Loucy (cell line): ENCODE measurements around the gene CCDC149.

ENCODE experiments used
- H2AFZ ChIP-seq: fragments of 200-600 bp; sonication (generic); 2 replicates; pipeline ENCODE4 v1.6.0; 2016; ENCODE audit warnings: antibody characterized with exemption, mild to moderate bottlenecking, low read length, moderate library complexity
- H3F3A ChIP-seq: fragments of 200-600 bp; 2 replicates; pipeline ENCODE4 v1.6.0; 2016; ENCODE audit warnings: antibody characterized with exemption, low read depth, mild to moderate bottlenecking
- H3K27me3 ChIP-seq: fragments of 200-600 bp; sonication (generic); 2 replicates; pipeline ENCODE4 v1.6.1; 2014; ENCODE audit warnings: low read length, mild to moderate bottlenecking; ENCODE audit not compliant: insufficient read depth, poor library complexity, severe bottlenecking
- H3K36me3 ChIP-seq: fragments of 200-600 bp; sonication (generic); 2 replicates; pipeline ENCODE4 v1.6.1; 2016; ENCODE audit warnings: low read length; ENCODE audit not compliant: insufficient read depth
- H3K4me1 ChIP-seq: fragments of 200-600 bp; sonication (generic); 2 replicates; pipeline ENCODE4 v1.5.1; 2014; ENCODE audit warnings: low read length, mild to moderate bottlenecking; ENCODE audit not compliant: insufficient read depth, poor library complexity, severe bottlenecking
- H3K4me2 ChIP-seq: fragments of 200-600 bp; sonication (generic); 2 replicates; pipeline ENCODE4 v1.6.0; 2014; ENCODE audit warnings: antibody characterized with exemption, low read length, low read depth, mild to moderate bottlenecking; ENCODE audit not compliant: poor library complexity, severe bottlenecking
- H3K4me3 ChIP-seq: fragments of 200-600 bp; sonication (generic); 2 replicates; pipeline ENCODE4 v1.5.1; 2014; ENCODE audit warnings: low read length, mild to moderate bottlenecking, mixed read lengths; ENCODE audit not compliant: poor library complexity, severe bottlenecking
- H3K79me2 ChIP-seq: fragments of 200-600 bp; sonication (generic); 2 replicates; pipeline ENCODE4 v1.6.1; 2014; ENCODE audit warnings: low read length; ENCODE audit not compliant: insufficient read depth
- H3K9ac ChIP-seq: fragments of 200-600 bp; sonication (generic); 2 replicates; pipeline ENCODE4 v1.6.0; 2014; ENCODE audit warnings: mild to moderate bottlenecking, low read depth, low read length, moderate library complexity; ENCODE audit not compliant: poor library complexity, severe bottlenecking
- H3K9me2 ChIP-seq: fragments of 200-600 bp; sonication (generic); replicated peaks from 2 replicates; pipeline ENCODE4 v1.6.1; 2016; ENCODE audit warnings: low read depth, low read length, mixed read lengths
- H3K9me3 ChIP-seq: fragments of 200-600 bp; sonication (generic); 2 replicates; pipeline ENCODE4 v1.6.1; 2014; ENCODE audit warnings: mild to moderate bottlenecking, antibody characterized with exemption, low read length, low read depth; ENCODE audit not compliant: insufficient read depth
- H4K20me1 ChIP-seq: fragments of 200-600 bp; sonication (generic); 2 replicates; pipeline ENCODE4 v1.6.0; 2014; ENCODE audit warnings: antibody characterized with exemption, low read length, mild to moderate bottlenecking; ENCODE audit not compliant: insufficient read depth, poor library complexity, severe bottlenecking
- EZH2phosphoT487 ChIP-seq: fragments of 200-600 bp; IDR thresholded peaks from 2 replicates; pipeline ENCODE4 v1.6.1; 2018; ENCODE audit warnings: antibody characterized with exemption, mild to moderate bottlenecking, moderate library complexity, borderline replicate concordance
- TF ChIP-seq, protein P1 (sequence below): fragments of 200-600 bp; sonication (generic); conservative IDR thresholded peaks from 2 replicates; pipeline ENCODE4 v1.5.1; 2014; ENCODE audit warnings: mild to moderate bottlenecking, antibody characterized with exemption, low read length

CCDC149 gene

DNA sequence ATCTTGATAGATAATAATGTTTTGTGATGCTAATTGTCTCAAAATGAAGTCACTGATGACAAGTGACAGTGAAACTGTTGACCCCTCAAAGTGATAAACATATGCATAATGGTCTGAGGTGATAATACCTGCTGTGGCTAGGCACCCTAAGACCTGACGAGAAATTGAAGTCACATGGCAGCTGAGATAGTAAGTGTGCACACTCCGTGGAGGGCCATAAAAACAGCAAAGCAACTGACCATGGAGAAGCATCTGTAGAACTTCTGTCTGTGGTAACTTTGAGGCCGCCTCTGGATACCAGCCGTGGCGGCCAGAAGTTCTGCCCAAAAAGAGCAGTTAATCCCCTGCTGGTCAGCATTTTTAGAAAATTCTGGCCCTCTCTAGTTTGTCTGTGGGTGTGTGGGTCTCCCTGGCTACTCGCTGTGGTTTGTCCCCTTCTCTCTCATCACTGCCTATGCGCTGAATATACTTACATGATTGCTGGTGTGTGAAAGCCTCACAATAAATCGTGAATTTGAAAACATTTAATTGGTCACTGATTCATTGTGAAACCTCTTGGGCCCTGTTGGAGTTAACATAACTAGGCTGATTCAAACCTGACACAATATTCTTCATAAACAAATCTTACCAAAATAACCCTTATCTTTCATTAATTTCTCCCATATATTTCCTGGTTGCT, 50.6 kb downstream of the CCDC149 start:
- Histone ChIP-seq H3K79me2 (no peaks in the 10 kb centered on the region), H3K9me2 (no peaks in the 10 kb centered on the region), H2AFZ (no peak overlapping the region), H3K4me2 (no peak overlapping the region), H4K20me1 (no peaks in the 10 kb centered on the region), H3K36me3 (no peaks in the 10 kb centered on the region), H3K9me3 (no peaks in the 10 kb centered on the region; the same call in 1 of the 2 replicates), H3F3A (no peaks in the 10 kb centered on the region), H3K4me1 (no peaks in the 10 kb centered on the region), H3K27me3 (no peaks in the 10 kb centered on the region), H3K4me3 (no peak overlapping the region), H3K9ac (no peak overlapping the region)
- no peak for TF ChIP-seq EZH2phosphoT487
- TF ChIP-seq, protein P1, sequence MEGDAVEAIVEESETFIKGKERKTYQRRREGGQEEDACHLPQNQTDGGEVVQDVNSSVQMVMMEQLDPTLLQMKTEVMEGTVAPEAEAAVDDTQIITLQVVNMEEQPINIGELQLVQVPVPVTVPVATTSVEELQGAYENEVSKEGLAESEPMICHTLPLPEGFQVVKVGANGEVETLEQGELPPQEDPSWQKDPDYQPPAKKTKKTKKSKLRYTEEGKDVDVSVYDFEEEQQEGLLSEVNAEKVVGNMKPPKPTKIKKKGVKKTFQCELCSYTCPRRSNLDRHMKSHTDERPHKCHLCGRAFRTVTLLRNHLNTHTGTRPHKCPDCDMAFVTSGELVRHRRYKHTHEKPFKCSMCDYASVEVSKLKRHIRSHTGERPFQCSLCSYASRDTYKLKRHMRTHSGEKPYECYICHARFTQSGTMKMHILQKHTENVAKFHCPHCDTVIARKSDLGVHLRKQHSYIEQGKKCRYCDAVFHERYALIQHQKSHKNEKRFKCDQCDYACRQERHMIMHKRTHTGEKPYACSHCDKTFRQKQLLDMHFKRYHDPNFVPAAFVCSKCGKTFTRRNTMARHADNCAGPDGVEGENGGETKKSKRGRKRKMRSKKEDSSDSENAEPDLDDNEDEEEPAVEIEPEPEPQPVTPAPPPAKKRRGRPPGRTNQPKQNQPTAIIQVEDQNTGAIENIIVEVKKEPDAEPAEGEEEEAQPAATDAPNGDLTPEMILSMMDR, result no peak

DNA sequence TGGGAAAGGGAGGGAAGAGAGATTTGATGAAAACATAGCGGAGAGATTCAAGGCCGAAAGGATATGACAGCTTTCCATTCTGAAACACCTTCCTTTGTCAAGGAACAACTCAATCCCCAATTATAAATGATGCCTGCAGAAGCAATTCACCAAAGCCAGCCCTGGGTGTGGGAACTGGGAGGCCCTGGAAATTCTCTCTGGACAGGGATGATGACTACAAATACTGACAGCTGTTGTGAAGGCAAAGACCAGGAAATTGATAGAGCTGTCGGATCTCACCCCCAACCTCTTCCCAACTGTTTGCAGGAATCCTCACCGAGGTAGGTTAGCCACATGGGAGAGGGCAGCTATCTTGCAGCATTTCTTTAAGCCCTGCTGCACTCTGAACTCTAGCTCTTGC, 54.3 kb downstream of the CCDC149 start:
- Histone ChIP-seq H3K9me3 (no peaks in the 10 kb centered on the region; the same call in 1 of the 2 replicates), H3K9me2 (no peaks in the 10 kb centered on the region), H3K4me3 (no peak overlapping the region), H3K27me3 (no peaks in the 10 kb centered on the region), H3K4me1 (no peaks in the 10 kb centered on the region), H3K4me2 (no peak overlapping the region), H2AFZ (no peak overlapping the region), H3K36me3 (no peaks in the 10 kb centered on the region), H3K9ac (no peak overlapping the region), H3K79me2 (no peaks in the 10 kb centered on the region), H3F3A (no peaks in the 10 kb centered on the region), H4K20me1 (no peaks in the 10 kb centered on the region)
- no peak for TF ChIP-seq EZH2phosphoT487
- TF ChIP-seq, protein P1, result no peak

DNA sequence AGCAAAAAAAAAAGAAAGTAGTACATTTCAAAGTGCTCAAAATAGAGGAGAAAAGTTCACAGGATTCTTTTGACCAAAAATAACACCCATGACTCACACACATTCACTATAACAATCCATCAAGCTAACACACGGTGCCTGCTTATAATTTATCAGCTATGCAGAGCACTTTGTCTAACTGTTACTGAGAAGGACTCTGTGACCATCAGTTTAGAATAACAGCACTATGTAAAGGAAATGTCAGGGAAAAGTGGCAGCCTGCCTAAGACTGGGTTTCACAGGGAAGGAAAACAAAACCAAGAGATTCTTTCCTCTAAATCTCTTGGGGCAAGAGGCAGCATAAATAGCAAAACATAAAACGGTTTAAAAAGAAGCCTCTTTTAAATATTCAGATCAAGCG, 54.8 kb downstream of the CCDC149 start:
- TF ChIP-seq, protein P1, result no peak
- no peak for TF ChIP-seq EZH2phosphoT487
- no peaks in the 10 kb centered on the region for H4K20me1 ChIP-seq
- no peak overlapping the region for H2AFZ ChIP-seq
- no peaks in the 10 kb centered on the region for H3K27me3 ChIP-seq
- no peaks in the 10 kb centered on the region for H3F3A ChIP-seq
- H3K4me2 ChIP-seq, result no peak overlapping the region
- H3K9me3 ChIP-seq, result no peaks in the 10 kb centered on the region; the same call in 1 of the 2 replicates
- H3K4me1 ChIP-seq, result no peaks in the 10 kb centered on the region
- H3K9ac ChIP-seq, result no peak overlapping the region
- no peaks in the 10 kb centered on the region for H3K9me2 ChIP-seq
- no peak overlapping the region for H3K4me3 ChIP-seq
- H3K36me3 ChIP-seq, result no peaks in the 10 kb centered on the region
- H3K79me2 ChIP-seq, result no peaks in the 10 kb centered on the region
